Measurements from ENCODE around the gene CRYBG3.

- TF ChIP-seq CTCF (conservative IDR thresholded peaks at IDR 0.05) (no peak), ZFX (IDR thresholded peaks at IDR 0.05) (no peak)
Measured at GRCh38 chr3:97930018-97930417, 108.2 kb downstream of the CRYBG3 start.

Measured in C4-2B (cell line).